Astrocyte (in vitro differentiated cells and primary cell): Measurements from ENCODE around the gene FADS6. TPM values are rescaled to one million over a fixed set of nuclear protein-coding genes. Genes with fewer than 3 reads are reported as not detected.

Experiments used
- DNase-seq: peaks from one replicate; pipeline ENCODE4 v3.0.0-alpha.2; 2010; ENCODE audit warnings: low read depth
- FAIRE-seq: peaks from 2 replicates; lab custom pipeline; 2011; peaks lifted over from hg19 to GRCh38; lab: Jason Lieb, UNC
- H2AFZ ChIP-seq: 2 replicates; pipeline ENCODE4 v1.6.0; 2012; ENCODE audit warnings: low read depth, low read length, inconsistent platforms
- H3K27ac ChIP-seq: 2 replicates; pipeline ENCODE4 v1.5.1; 2011; ENCODE audit warnings: low read depth, low read length, inconsistent platforms
- H3K27me3 ChIP-seq: 2 replicates; pipeline ENCODE4 v1.6.0; 2011; ENCODE audit warnings: low read length, inconsistent platforms; ENCODE audit not compliant: insufficient read depth
- H3K36me3 ChIP-seq: 2 replicates; pipeline ENCODE4 v1.5.1; 2011; ENCODE audit warnings: low read length, inconsistent platforms; ENCODE audit not compliant: insufficient read depth
- H3K4me1 ChIP-seq: 2 replicates; pipeline ENCODE4 v1.5.1; 2011; ENCODE audit warnings: low read length, inconsistent platforms; ENCODE audit not compliant: insufficient read depth
- H3K4me2 ChIP-seq: 2 replicates; pipeline ENCODE4 v1.6.0; 2012; ENCODE audit warnings: low read length, inconsistent platforms
- H3K4me3 ChIP-seq: 2 replicates; pipeline ENCODE4 v1.5.1; 2011; ENCODE audit warnings: low read depth, mild to moderate bottlenecking, low read length, inconsistent platforms; ENCODE audit not compliant: insufficient read depth
- H3K79me2 ChIP-seq: 2 replicates; pipeline ENCODE4 v1.6.0; 2012; ENCODE audit warnings: mild to moderate bottlenecking, low read length, inconsistent platforms; ENCODE audit not compliant: insufficient read depth
- H3K9ac ChIP-seq: 2 replicates; pipeline ENCODE4 v1.6.0; 2012; ENCODE audit warnings: mild to moderate bottlenecking, low read length, inconsistent platforms
- H3K9me3 ChIP-seq: 2 replicates; pipeline ENCODE4 v1.5.1; 2012; ENCODE audit warnings: low read depth, mild to moderate bottlenecking, low read length, inconsistent platforms; ENCODE audit not compliant: insufficient read depth
- H4K20me1 ChIP-seq: 2 replicates; pipeline ENCODE4 v1.6.0; 2012; ENCODE audit warnings: low read length, inconsistent platforms; ENCODE audit not compliant: insufficient read depth
- H3K27ac Mint-ChIP-seq: one replicate; pipeline ENCODE4 v1.8.0; 2021; ENCODE audit warnings: mild to moderate bottlenecking, mixed read lengths; ENCODE audit not compliant: unreplicated experiment
- H3K27me3 Mint-ChIP-seq: one replicate; pipeline ENCODE4 v1.8.0; 2021; ENCODE audit warnings: low read depth, mixed read lengths; ENCODE audit not compliant: unreplicated experiment
- H3K36me3 Mint-ChIP-seq: one replicate; pipeline ENCODE4 v1.8.0; 2021; ENCODE audit warnings: low read depth, mixed read lengths; ENCODE audit not compliant: unreplicated experiment
- H3K4me1 Mint-ChIP-seq: one replicate; pipeline ENCODE4 v1.8.0; 2021; ENCODE audit warnings: low read depth, mixed read lengths; ENCODE audit not compliant: unreplicated experiment
- H3K4me3 Mint-ChIP-seq: one replicate; pipeline ENCODE4 v1.8.0; 2021; ENCODE audit warnings: mild to moderate bottlenecking, moderate library complexity, mixed read lengths; ENCODE audit not compliant: unreplicated experiment
- H3K9me3 Mint-ChIP-seq: one replicate; pipeline ENCODE4 v1.8.0; 2021; ENCODE audit warnings: mild to moderate bottlenecking, mixed read lengths; ENCODE audit not compliant: unreplicated experiment
- EZH2 ChIP-seq: IDR thresholded peaks from 2 replicates; pipeline ENCODE4 v1.6.1; 2012; ENCODE audit warnings: mild to moderate bottlenecking, low read length, inconsistent platforms; ENCODE audit not compliant: insufficient read depth
- total RNA-seq: library from RNA; stranded (reverse); gene quantifications from 2 replicates; pipeline ENCODE4 v1.2.1, GENCODE V29; 2021
- TF ChIP-seq, protein P1 (sequence below): IDR thresholded peaks from 2 replicates; pipeline ENCODE4 v1.5.1; 2011; ENCODE audit warnings: low read depth, mild to moderate bottlenecking, inconsistent platforms, low read length, moderate library complexity; ENCODE audit not compliant: insufficient read depth

The FADS6 gene
- total RNA-seq, 1 donor from 2014 or later, result not detected

DNA sequence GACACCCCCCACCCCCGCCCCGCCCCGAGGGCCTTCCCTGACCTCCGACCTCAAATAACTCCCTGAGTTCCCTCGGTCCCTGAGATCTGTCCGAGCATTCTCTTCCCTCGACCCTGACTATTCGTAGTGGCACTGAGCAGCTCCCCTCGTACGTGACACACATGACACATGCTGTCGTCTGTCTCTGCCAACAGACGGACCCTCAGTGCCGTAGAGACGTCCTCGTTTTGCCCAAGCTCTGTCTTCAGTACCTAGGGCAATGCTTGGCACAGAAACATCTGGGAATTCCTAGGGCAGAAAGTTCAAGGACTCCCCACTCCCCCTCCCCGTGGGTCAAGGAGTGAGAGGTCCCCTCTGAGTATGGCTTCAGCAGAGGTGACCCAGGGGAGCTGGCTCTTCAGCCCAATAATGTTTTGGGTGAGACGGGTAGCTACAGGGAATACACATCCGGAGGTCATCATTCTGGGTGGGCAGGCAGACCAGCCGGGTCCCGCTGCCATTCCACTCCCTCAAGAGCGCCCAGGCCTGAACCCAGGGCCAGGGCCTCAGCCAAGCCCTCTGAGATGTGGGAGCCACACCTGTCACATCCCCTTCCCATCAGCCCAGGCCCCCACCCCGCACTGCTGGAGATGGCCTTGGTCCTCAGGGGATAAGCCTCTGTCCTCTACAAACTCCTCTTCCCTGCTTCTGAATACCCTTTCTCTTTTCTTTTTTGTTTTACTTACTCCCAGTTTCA lies 671 bp upstream of the FADS6 start:
- Histone ChIP-seq H3K27me3 (peaks cover 49% of the 10 kb centered on the region), H3K79me2 (no peaks in the 10 kb centered on the region), H3K4me3 (no peak overlapping the region), H3K9me3 (no peaks in the 10 kb centered on the region), H3K36me3 (no peaks in the 10 kb centered on the region), H3K9ac (no peak overlapping the region), H4K20me1 (no peaks in the 10 kb centered on the region), H2AFZ (no peak overlapping the region), H3K27ac (no peak overlapping the region), H3K4me2 (no peak overlapping the region), H3K4me1 (no peaks in the 10 kb centered on the region)
- no peak overlapping the region for H3K27ac Mint-ChIP-seq
- TF ChIP-seq, protein P1, sequence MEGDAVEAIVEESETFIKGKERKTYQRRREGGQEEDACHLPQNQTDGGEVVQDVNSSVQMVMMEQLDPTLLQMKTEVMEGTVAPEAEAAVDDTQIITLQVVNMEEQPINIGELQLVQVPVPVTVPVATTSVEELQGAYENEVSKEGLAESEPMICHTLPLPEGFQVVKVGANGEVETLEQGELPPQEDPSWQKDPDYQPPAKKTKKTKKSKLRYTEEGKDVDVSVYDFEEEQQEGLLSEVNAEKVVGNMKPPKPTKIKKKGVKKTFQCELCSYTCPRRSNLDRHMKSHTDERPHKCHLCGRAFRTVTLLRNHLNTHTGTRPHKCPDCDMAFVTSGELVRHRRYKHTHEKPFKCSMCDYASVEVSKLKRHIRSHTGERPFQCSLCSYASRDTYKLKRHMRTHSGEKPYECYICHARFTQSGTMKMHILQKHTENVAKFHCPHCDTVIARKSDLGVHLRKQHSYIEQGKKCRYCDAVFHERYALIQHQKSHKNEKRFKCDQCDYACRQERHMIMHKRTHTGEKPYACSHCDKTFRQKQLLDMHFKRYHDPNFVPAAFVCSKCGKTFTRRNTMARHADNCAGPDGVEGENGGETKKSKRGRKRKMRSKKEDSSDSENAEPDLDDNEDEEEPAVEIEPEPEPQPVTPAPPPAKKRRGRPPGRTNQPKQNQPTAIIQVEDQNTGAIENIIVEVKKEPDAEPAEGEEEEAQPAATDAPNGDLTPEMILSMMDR, result no peak
- DNase-seq (no peak), FAIRE-seq (no peak)
- H3K4me1 Mint-ChIP-seq, result no peaks in the 10 kb centered on the region
- H3K9me3 Mint-ChIP-seq, result no peaks in the 10 kb centered on the region
- peak overlapping the region; percentile 64 for H3K4me3 Mint-ChIP-seq
- H3K36me3 Mint-ChIP-seq, result no peaks in the 10 kb centered on the region
- H3K27me3 Mint-ChIP-seq, result peaks cover 64% of the 10 kb centered on the region

DNA sequence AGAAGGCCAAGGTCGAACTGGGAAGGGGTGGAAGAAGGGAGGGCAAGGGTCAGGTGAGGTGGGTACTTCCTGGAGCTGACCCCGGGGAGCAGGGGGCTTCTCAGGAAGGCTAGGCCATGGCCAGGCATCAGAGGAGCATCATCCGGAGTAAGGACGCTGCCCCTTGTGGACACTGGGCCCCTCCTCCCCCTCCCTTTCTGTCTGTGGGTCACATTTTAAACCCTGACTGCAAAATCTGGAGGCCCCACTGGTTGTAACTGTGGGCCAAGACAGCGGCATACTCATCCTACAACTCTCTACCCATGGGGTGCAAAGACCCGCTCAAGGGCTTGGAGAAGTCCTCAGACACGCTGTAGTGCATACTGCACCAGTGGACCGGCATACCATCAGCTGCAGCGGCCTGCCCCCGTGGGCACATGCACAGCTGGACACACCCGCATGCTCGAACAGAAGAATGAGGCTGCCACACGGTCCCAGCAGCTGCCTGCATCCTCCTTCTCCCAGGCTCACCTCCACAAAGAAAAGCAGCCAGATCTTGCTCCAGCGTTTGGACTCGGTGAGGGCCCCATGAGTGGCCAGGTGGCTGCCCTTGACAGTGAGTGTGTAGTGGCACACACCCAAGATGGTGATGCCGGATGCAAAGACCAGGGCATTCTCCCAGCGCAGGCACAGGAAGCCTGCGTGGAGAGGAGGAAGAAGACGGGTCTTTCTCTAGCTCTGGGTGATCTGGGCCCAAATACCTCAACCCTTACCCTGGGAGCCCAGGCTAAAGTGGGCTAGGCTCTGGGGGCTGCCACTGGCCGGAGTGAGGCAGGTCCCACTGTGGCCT lies 1.2 kb downstream of the FADS6 start:
- Mint-ChIP-seq H3K9me3 (no peaks in the 10 kb centered on the region), H3K4me3 (no peak overlapping the region), H3K4me1 (no peaks in the 10 kb centered on the region), H3K36me3 (no peaks in the 10 kb centered on the region), H3K27ac (no peak overlapping the region), H3K27me3 (peaks cover 55% of the 10 kb centered on the region)
- Histone ChIP-seq H3K27ac (no peak overlapping the region), H3K4me2 (no peak overlapping the region), H3K9me3 (no peaks in the 10 kb centered on the region), H3K4me3 (no peak overlapping the region), H3K4me1 (no peaks in the 10 kb centered on the region), H3K36me3 (no peaks in the 10 kb centered on the region), H3K27me3 (peaks cover 51% of the 10 kb centered on the region), H3K9ac (no peak overlapping the region), H3K79me2 (no peaks in the 10 kb centered on the region), H2AFZ (no peak overlapping the region), H4K20me1 (no peaks in the 10 kb centered on the region)
- TF ChIP-seq, protein P1, result no peak
- TF ChIP-seq EZH2, result no peak
- FAIRE-seq (no peak), DNase-seq (no peak)

DNA sequence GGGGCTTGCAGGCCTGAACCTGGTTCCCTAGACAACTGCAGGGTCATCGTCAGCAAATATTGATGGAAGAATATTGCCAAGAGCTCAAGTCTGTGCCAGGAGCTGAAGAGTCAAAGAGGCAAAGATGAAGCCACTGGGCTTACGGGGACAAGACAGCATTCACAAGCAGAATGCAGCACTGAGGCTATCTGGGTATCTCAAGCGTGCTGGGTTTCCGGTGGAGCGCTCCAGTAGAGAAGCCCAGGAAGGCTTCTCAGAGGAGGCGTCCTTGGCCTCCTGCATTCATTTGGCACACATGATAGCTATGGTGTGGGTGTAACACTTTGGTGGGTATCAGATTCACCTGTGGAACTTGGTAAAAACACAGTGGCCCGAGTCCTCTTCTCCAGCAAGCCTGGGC lies 2.9 kb downstream of the FADS6 start:
- no peaks in the 10 kb centered on the region for H3K9me3 Mint-ChIP-seq
- Histone ChIP-seq H3K27me3 (peaks cover 41% of the 10 kb centered on the region), H3K9ac (no peak overlapping the region), H2AFZ (no peak overlapping the region), H3K27ac (no peak overlapping the region), H3K9me3 (no peaks in the 10 kb centered on the region), H3K36me3 (no peaks in the 10 kb centered on the region), H3K79me2 (no peaks in the 10 kb centered on the region), H3K4me1 (no peaks in the 10 kb centered on the region), H3K4me3 (no peak overlapping the region), H4K20me1 (no peaks in the 10 kb centered on the region), H3K4me2 (no peak overlapping the region)
- H3K4me3 Mint-ChIP-seq, result no peak overlapping the region
- DNase-seq (no peak), FAIRE-seq (no peak)
- peaks cover 43% of the 10 kb centered on the region for H3K27me3 Mint-ChIP-seq
- H3K36me3 Mint-ChIP-seq, result no peaks in the 10 kb centered on the region
- H3K4me1 Mint-ChIP-seq, result no peaks in the 10 kb centered on the region
- TF ChIP-seq, protein P1, result no peak
- TF ChIP-seq EZH2, result no peak
- no peak overlapping the region for H3K27ac Mint-ChIP-seq
